ENCODE results near the gene HBZ. TPM values are rescaled to one million over a fixed set of nuclear protein-coding genes. Genes with fewer than 3 reads are reported as not detected.

Gene HBZ
- total RNA-seq, 2 experiments from 2014 or later: not detected

DNA sequence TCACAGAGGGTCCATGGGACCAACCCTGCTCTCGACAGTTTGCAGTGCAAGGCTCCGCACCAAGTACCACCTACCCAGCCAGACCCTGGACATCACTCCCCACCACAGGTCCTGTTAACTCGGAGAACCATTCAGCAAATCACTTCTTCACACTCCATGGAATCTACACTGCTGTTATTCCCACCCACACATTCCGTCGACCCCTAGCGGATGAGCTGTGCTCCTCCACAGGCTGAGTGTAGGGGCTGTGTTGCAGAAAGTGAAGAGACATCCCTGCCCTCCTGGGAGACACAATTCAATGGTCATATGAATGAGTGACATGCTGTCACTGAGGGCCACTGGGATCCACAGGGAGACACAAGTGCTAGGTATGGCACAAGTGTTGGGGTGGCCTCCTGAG, 46.9 kb upstream of the HBZ start:
- Mint-ChIP-seq H3K9me3 (no peaks in the 10 kb centered on the region), H3K27ac (no peak overlapping the region), H3K27me3 (no peaks in the 10 kb centered on the region), H3K4me1 (ENCODE audit: low read depth) (peaks cover 5% of the 10 kb centered on the region), H3K36me3 (ENCODE audit: low read depth) (peaks cover 54% of the 10 kb centered on the region), H3K4me3 (no peak overlapping the region)
- Histone ChIP-seq H3K27ac (ENCODE audit: low read depth in 1 of 2, low read length in 2 of 2) (no peak overlapping the region), H3K9me3 (ENCODE audit: control insufficient read depth in 1 of 2, insufficient read depth in 1 of 2, low read length in 2 of 2) (no peaks in the 10 kb centered on the region), H3K4me3 (ENCODE audit: low read length) (no peak overlapping the region), H3K27me3 (ENCODE audit: control insufficient read depth in 1 of 2, insufficient read depth in 2 of 2, low read length in 2 of 2) (no peaks in the 10 kb centered on the region), H3K4me1 (ENCODE audit: insufficient read depth, low read length) (no peaks in the 10 kb centered on the region), H3K36me3 (ENCODE audit: insufficient read depth, low read length) (peaks cover 25% of the 10 kb centered on the region)
- intact Hi-C loops (cut with DNase I, micrococcal nuclease): no loop called here
- ATAC-seq (ENCODE audit: poor library complexity) (no peak), DNase-seq (no peak)
- TF ChIP-seq, protein P1, sequence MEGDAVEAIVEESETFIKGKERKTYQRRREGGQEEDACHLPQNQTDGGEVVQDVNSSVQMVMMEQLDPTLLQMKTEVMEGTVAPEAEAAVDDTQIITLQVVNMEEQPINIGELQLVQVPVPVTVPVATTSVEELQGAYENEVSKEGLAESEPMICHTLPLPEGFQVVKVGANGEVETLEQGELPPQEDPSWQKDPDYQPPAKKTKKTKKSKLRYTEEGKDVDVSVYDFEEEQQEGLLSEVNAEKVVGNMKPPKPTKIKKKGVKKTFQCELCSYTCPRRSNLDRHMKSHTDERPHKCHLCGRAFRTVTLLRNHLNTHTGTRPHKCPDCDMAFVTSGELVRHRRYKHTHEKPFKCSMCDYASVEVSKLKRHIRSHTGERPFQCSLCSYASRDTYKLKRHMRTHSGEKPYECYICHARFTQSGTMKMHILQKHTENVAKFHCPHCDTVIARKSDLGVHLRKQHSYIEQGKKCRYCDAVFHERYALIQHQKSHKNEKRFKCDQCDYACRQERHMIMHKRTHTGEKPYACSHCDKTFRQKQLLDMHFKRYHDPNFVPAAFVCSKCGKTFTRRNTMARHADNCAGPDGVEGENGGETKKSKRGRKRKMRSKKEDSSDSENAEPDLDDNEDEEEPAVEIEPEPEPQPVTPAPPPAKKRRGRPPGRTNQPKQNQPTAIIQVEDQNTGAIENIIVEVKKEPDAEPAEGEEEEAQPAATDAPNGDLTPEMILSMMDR (IDR thresholded peaks at IDR 0.05): no peak
- ChIA-PET CTCF (no interaction called here), POLR2A (interaction anchor here (1.0 kb wide), 1 partner anchor 250 kb away, joined by 3 read pairs; no protein-coding TSS in a partner anchor)

DNA sequence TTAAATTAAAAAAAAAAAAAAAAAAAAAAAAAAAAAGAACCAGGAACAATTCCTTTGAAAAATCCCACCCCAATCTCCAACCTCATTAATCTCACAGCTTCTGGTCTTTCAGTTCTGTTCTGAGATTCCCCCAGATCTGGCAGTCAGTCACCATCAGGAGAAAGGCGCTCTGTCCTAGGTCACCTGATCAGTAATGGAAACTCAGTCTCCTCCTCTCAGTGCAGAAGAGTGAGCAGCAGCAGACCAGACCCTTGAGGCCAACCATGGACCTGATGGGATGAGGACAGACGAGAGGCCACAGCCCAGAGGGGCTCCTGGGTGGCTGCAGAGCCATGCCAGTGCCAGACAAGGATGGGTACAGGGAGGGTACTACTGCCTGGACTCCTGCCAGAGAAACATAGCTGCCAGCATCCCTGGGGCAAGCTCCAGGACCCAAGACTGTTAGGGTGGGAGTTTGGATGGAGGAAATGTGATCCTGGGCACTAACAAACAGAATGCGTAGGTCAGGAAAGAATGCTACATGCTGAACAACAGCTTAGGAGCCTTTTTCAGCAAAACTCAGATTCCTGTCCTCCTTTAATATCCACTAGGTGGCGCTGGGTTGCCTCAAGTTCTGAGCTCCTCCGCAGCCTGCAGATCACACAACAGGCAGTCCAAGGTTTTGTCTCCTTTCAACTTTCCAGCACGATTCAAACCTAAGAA, 45.7 kb upstream of the HBZ start:
- Histone ChIP-seq H3K27ac (ENCODE audit: low read depth in 1 of 2, low read length in 2 of 2) (no peak overlapping the region), H3K27me3 (ENCODE audit: control insufficient read depth in 1 of 2, insufficient read depth in 2 of 2, low read length in 2 of 2) (no peaks in the 10 kb centered on the region), H3K4me1 (ENCODE audit: insufficient read depth, low read length) (no peaks in the 10 kb centered on the region), H3K36me3 (ENCODE audit: insufficient read depth, low read length) (peaks cover 34% of the 10 kb centered on the region), H3K9me3 (ENCODE audit: control insufficient read depth in 1 of 2, insufficient read depth in 1 of 2, low read length in 2 of 2) (no peaks in the 10 kb centered on the region), H3K4me3 (ENCODE audit: low read length) (no peak overlapping the region)
- H3K27me3 Mint-ChIP-seq: no peaks in the 10 kb centered on the region
- TF ChIP-seq, protein P1 (IDR thresholded peaks at IDR 0.05): peak; percentile 78
- peaks cover 51% of the 10 kb centered on the region for H3K36me3 Mint-ChIP-seq (ENCODE audit: low read depth)
- H3K27ac Mint-ChIP-seq: no peak overlapping the region
- ATAC-seq (ENCODE audit: poor library complexity) (peak; percentile 80), DNase-seq (peak; percentile 19 to 83 (median 44))
- ChIA-PET POLR2A (interaction anchor here (0.6 to 1.1 kb wide), 8 partner anchors 12 to 276 kb away, joined by 3 to 6 read pairs (median 3); partner anchors contain the start of gene PGAP6), CTCF (interaction anchor here (0.6 to 2.8 kb wide), 15 partner anchors 8 to 256 kb away, joined by 3 to 19 read pairs (median 4); partner anchors contain the start of genes HBQ1, MPG, NPRL3 and POLR3K)
- H3K4me3 Mint-ChIP-seq: no peak overlapping the region
- H3K9me3 Mint-ChIP-seq: no peaks in the 10 kb centered on the region
- intact Hi-C loops (cut with DNase I, micrococcal nuclease): loop anchor here (1.0 kb wide), 3 partner anchors 75 to 296 kb away; no protein-coding TSS in a partner anchor
- H3K4me1 Mint-ChIP-seq (ENCODE audit: low read depth): peaks cover 5% of the 10 kb centered on the region

DNA sequence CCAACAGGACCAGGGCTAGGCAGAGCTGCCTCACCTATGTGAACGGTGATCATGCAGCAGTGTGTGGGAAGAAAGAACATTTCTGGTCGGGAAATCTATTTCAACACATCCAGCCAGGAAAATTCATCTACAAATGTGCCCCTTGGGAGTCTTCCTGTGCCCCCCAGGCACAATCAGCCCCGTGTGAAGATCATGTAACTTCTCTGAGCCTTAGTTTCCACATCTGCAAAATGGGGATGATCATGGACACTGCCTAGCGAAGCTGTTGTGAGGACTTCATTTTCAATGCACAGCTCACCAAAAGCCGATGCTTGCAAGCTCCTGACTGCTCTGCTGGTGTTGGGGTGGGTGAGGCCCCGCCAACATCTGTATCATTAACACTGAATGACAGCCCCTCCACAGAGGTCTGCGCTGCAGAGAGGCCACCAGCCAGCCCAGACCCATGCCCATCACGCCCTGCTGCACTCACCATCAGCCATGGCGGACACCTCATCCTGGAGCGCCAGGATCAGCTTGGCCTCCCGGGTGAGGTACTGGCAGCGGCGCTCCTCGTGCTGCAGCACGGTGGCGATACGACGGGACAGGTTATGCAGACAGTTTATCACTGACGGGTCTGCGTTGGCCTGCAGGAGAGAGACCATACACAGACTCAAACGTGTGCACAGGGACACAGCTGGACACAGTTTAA, 40.1 kb upstream of the HBZ start:
- Histone ChIP-seq H3K4me3 (ENCODE audit: low read length) (no peak overlapping the region), H3K4me1 (ENCODE audit: insufficient read depth, low read length) (no peaks in the 10 kb centered on the region), H3K27me3 (ENCODE audit: control insufficient read depth in 1 of 2, insufficient read depth in 2 of 2, low read length in 2 of 2) (no peaks in the 10 kb centered on the region), H3K27ac (ENCODE audit: low read depth in 1 of 2, low read length in 2 of 2) (no peak overlapping the region), H3K36me3 (ENCODE audit: insufficient read depth, low read length) (peaks cover 43% of the 10 kb centered on the region), H3K9me3 (ENCODE audit: control insufficient read depth in 1 of 2, insufficient read depth in 1 of 2, low read length in 2 of 2) (no peaks in the 10 kb centered on the region)
- ChIA-PET CTCF (interaction anchor here (0.6 kb wide), 1 partner anchor 12 kb away, joined by 3 read pairs; no protein-coding TSS in a partner anchor), POLR2A (no interaction called here)
- Mint-ChIP-seq H3K27ac (no peak overlapping the region), H3K9me3 (no peaks in the 10 kb centered on the region), H3K4me3 (no peak overlapping the region), H3K27me3 (no peaks in the 10 kb centered on the region), H3K36me3 (ENCODE audit: low read depth) (peaks cover 67% of the 10 kb centered on the region), H3K4me1 (ENCODE audit: low read depth) (no peaks in the 10 kb centered on the region)
- no peak for DNase-seq
- ATAC-seq (ENCODE audit: poor library complexity): no peak
- TF ChIP-seq, protein P1 (IDR thresholded peaks at IDR 0.05): no peak
- intact Hi-C loops (cut with DNase I, micrococcal nuclease): no loop called here
